ENCODE results near the gene DHRS1.
A peak's percentile ranks its signal among the peaks of the same experiment; 100 is the strongest.
"Not testable (repeated sequence)": the region's sequence is repeated elsewhere in the genome, so short reads cannot be mapped to it uniquely, and the experiment has no call there.

DHRS1 gene

DNA sequence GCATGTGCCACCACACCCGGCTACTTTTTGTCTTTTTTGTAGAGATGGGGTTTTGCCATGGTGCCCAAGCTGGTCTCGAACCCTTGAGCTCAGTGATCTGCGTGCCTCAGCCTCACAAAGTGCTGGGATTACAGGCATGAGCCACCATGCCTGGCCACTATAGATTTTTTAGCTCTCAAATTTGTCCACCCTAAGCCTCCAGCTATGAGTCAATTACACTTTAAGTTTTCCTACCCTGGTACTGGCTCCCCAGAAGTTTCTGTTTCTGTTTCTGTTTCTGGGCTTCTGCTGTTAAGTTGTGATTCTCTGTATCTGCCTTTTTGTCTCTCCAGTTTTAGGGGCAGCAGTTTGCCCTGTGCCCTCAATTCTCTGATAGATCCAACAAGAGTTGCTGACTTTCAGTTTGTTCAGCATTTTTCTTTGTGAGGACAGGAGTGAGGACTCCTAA lies 52.8 kb downstream of the DHRS1 start:
- H2AFZ ChIP-seq (ENCODE audit: low read depth, low read length): no peak overlapping the region
- no peaks in the 10 kb centered on the region for H3K9me3 ChIP-seq (ENCODE audit: low read length)
- H3K36me3 ChIP-seq (ENCODE audit: insufficient read depth, low read length): no peaks in the 10 kb centered on the region
- H3K27me3 ChIP-seq (ENCODE audit: insufficient read depth, low read length): no peaks in the 10 kb centered on the region
- peaks cover 3% of the 10 kb centered on the region for H3K4me1 ChIP-seq (ENCODE audit: insufficient read depth, low read length)
- H3K4me3 ChIP-seq (ENCODE audit: low read length): no peak overlapping the region

DNA sequence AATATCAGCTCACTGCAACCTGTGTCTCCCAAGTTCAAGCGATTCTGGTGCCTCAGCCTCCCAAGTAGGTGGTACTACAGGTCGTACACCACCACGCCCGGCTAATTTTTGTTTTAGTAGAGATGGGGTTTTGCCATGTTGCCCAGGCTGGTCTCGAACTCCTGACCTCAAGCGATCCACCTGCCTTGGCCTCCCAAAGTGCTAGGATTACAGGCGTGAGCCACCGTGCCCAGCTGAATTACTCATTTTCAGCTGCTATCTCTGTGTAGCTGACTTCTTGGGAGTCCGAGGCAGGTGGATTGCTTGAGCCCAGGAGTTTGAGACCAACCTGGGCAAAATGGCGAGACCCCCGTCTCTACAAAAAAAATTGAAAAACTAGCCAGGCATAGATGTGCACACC lies 54.2 kb downstream of the DHRS1 start:
- H3K27me3 ChIP-seq (ENCODE audit: insufficient read depth, low read length); H3K9me3 ChIP-seq (ENCODE audit: low read length); H3K4me3 ChIP-seq (ENCODE audit: low read length); H3K36me3 ChIP-seq (ENCODE audit: insufficient read depth, low read length); H2AFZ ChIP-seq (ENCODE audit: low read depth, low read length): not testable (repeated sequence)
- H3K4me1 ChIP-seq (ENCODE audit: insufficient read depth, low read length): peaks cover 16% of the 10 kb centered on the region

DNA sequence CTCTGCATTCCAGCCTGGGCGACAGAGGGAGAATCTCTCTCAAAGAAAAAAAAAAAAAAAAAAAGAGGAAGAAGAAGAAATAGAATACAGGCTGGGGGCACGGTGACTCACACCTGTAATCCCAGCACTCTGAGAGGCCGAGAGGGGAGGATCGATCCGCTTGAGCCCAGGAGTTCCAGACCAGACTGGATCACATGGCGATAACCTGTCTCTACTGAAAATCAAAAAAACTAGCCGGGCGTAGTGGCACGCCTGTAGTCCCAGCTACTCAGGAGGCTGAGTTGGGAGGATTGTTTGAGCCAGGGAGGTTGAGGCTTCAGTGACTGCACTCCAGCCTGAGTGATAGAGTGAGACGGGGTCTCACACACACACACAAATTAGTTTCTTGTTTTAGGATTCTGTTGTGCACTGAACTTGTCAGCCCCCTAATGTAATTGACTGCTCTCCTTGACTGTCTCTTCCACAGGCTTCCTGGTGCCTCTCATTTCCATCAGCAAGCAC lies 56.2 kb downstream of the DHRS1 start:
- peak overlapping the region; percentile 85 for H3K4me3 ChIP-seq (ENCODE audit: low read length)
- peaks cover 27% of the 10 kb centered on the region for H3K36me3 ChIP-seq (ENCODE audit: insufficient read depth, low read length)
- no peaks in the 10 kb centered on the region for H3K9me3 ChIP-seq (ENCODE audit: low read length)
- H3K27me3 ChIP-seq (ENCODE audit: insufficient read depth, low read length): no peaks in the 10 kb centered on the region
- peak overlapping the region; percentile 86 for H2AFZ ChIP-seq (ENCODE audit: low read depth, low read length)
- H3K4me1 ChIP-seq (ENCODE audit: insufficient read depth, low read length): peaks cover 22% of the 10 kb centered on the region

DNA sequence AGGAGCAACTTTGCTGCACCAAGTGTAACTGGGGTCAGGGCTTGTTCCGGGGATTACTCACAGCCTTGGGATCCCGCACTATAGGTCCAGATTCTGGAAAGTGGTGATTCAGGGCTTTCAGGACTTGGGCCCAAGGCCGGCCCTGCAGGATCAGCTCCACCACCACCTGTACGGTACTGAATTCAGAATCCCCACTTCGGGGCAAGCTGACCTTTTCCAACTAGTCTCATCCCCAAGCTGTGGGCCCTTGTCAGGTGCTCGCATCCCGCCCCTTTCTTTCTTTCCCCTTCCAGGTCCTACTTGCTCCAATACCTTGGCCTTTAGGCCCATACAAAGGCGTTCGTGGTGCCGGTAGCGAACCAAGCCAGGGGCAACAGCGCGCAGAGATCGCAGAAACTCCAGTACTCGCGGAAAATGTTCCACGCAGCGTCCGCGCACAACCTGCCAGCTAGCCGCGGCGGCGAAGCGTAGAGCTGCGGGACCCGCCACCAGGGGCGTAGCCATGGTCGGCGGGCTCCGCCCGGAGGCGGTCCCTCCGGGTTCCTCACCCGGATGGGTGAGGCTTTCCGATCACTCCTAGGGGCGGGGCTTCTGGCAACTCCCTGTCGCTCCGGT lies 57.6 kb downstream of the DHRS1 start:
- H3K4me1 ChIP-seq (ENCODE audit: insufficient read depth, low read length): peaks cover 22% of the 10 kb centered on the region
- peak overlapping the region; percentile 85 for H3K4me3 ChIP-seq (ENCODE audit: low read length)
- H3K27me3 ChIP-seq (ENCODE audit: insufficient read depth, low read length): no peaks in the 10 kb centered on the region
- H3K36me3 ChIP-seq (ENCODE audit: insufficient read depth, low read length): peaks cover 42% of the 10 kb centered on the region
- no peaks in the 10 kb centered on the region for H3K9me3 ChIP-seq (ENCODE audit: low read length)
- peak overlapping the region; percentile 86 for H2AFZ ChIP-seq (ENCODE audit: low read depth, low read length)

Measured in neuron (in vitro differentiated cells).